Body of pancreas (tissue), 4 donors: ENCODE data around the gene JPT1.

ENCODE experiments used
- CTCF ChIP-seq, 7 experiments: fragments of 450-650 bp in 4 of 7; fragments of 200-600 bp in 3 of 7; sonication (generic) in 3 of 7; IDR thresholded peaks; one replicate each; pipeline ENCODE4 v1.5.1; 2016 to 2019; ENCODE audit warnings: antibody characterized with exemption in 7 of 7
- POLR2A ChIP-seq, 3 donors: fragments of 450-650 bp; IDR thresholded peaks; one replicate each; pipeline ENCODE4 v1.6.1; 2016; ENCODE audit warnings: antibody characterized with exemption in 3 of 3, mild to moderate bottlenecking in 2 of 3

DNA sequence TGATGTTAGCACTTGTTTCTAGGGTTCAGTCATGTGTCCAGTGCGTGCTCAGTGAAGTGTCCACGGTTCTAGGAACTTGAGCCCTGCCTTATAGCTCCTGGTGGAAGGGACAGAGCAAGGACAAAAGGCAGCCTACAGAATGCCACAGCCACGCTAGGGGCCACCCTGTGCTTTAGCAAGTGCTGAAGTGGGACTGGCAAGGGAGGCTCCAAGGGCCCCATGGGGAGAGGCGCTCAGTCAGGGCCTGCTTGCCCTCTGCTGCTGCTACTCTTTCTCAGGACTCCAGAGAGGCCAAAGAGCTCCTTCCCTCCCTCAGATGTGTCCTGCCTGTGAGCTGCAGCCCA, 29.5 kb downstream of the JPT1 start:
- TF ChIP-seq CTCF (IDR thresholded peaks at IDR 0.05) (no peak), POLR2A (IDR thresholded peaks at IDR 0.05) (no peak)
